GM18909 (cell line): ENCODE measurements around the gene ASPA.
"Not testable (repeated sequence)": the region's sequence is repeated elsewhere in the genome, so short reads cannot be mapped to it uniquely, and the experiment has no call there.

Experiments used
- ATAC-seq: cut with Tn5 transposase; IDR thresholded peaks from one replicate; pipeline ENCODE4 v1.9.1; 2021; ENCODE audit warnings: mild to moderate bottlenecking; ENCODE audit not compliant: unreplicated experiment, poor library complexity

ASPA gene

GRCh38 chr17:3475812-3476610, at the start of gene ASPA:
ASPA (plus strand) TSS chr17:3475997; CDS start chr17:3476160, 163 bp downstream.
- ATAC-seq = no peak

GRCh38 chr17:3433215-3433614, 42.6 kb upstream of the ASPA start:
- not testable (repeated sequence) for ATAC-seq

- no peak for ATAC-seq
Measured at GRCh38 chr17:3433741-3434140, 42.1 kb upstream of the ASPA start, which contains the start of gene OR1E2. OR1E2 (minus strand) TSS chr17:3433841; CDS start chr17:3433841, 0 bp downstream.

GRCh38 chr17:3438368-3438767, 37.4 kb upstream of the ASPA start:
- ATAC-seq = no peak

GRCh38 chr17:3440451-3440850, 35.3 kb upstream of the ASPA start:
- ATAC-seq = no peak

- ATAC-seq = no peak
Measured at GRCh38 chr17:3447625-3448024, 28.2 kb upstream of the ASPA start.

- no peak for ATAC-seq
Measured at GRCh38 chr17:3448059-3448665, 27.6 kb upstream of the ASPA start.

- ATAC-seq = not testable (repeated sequence)
Measured at GRCh38 chr17:3466355-3466754, 9.4 kb upstream of the ASPA start.

GRCh38 chr17:3469529-3469928, 6.3 kb upstream of the ASPA start:
- ATAC-seq = no peak

GRCh38 chr17:3471599-3471998, 4.2 kb upstream of the ASPA start, which contains the start of gene SPATA22:
SPATA22 (minus strand) TSS chr17:3471819; CDS start chr17:3469325, 2,494 bp downstream.
- no peak for ATAC-seq

- ATAC-seq = no peak
Measured at GRCh38 chr17:3472137-3472536, 3.7 kb upstream of the ASPA start.

GRCh38 chr17:3474212-3474611, 1.6 kb upstream of the ASPA start:
- ATAC-seq = no peak

- ATAC-seq = no peak
Measured at GRCh38 chr17:3475251-3475685, 529 bp upstream of the ASPA start.

- ATAC-seq = no peak
Measured at GRCh38 chr17:3479988-3480387, 4.2 kb downstream of the ASPA start.

GRCh38 chr17:3482852-3483251, 7.1 kb downstream of the ASPA start:
- ATAC-seq = no peak

- ATAC-seq = no peak
Measured at GRCh38 chr17:3485481-3486068, 9.8 kb downstream of the ASPA start.

- ATAC-seq = no peak
Measured at GRCh38 chr17:3497101-3497500, 21.3 kb downstream of the ASPA start.

GRCh38 chr17:3501344-3501743, 25.5 kb downstream of the ASPA start:
- no peak for ATAC-seq

GRCh38 chr17:3502466-3502865, 26.7 kb downstream of the ASPA start:
- ATAC-seq = no peak

GRCh38 chr17:3503285-3503684, 27.5 kb downstream of the ASPA start:
- ATAC-seq = no peak

- ATAC-seq = no peak
Measured at GRCh38 chr17:3505008-3505407, 29.2 kb downstream of the ASPA start.
